OCI-LY3 (cell line): ENCODE results near the gene POGZ.

Source experiments
- EZH2phosphoT487 ChIP-seq: fragments of 200-600 bp; shearing (Covaris generic); IDR thresholded peaks from 2 replicates; pipeline ENCODE4 v1.6.1; 2018; ENCODE audit warnings: antibody characterized with exemption, mixed run types, low read depth
- TF ChIP-seq, protein P1 (sequence below): fragments of 200-600, 300-600 bp; sonication (generic); IDR thresholded peaks from 2 replicates; pipeline ENCODE4 v1.5.1; 2014; ENCODE audit warnings: antibody characterized with exemption, low read length, low read depth

DNA sequence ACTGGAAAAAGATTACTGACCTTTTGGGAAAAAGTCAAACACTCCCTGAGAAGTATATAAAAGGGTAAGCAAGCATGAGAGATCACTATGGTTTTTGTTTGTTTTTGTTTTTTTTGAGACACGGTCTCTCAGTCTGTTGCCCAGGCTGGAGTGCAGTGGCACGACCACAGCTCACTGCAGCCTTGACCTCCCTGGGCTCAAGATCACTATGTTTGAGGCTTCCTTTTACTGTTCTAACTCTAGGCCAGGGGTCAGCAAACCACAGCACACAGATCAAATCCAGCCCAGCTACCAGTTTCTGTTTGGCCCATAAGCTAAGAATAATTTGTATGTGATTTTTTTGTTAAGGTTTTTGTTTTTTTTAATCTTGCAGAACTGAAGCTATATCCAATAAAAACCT, 34.2 kb downstream of the POGZ start:
- TF ChIP-seq, protein P1, sequence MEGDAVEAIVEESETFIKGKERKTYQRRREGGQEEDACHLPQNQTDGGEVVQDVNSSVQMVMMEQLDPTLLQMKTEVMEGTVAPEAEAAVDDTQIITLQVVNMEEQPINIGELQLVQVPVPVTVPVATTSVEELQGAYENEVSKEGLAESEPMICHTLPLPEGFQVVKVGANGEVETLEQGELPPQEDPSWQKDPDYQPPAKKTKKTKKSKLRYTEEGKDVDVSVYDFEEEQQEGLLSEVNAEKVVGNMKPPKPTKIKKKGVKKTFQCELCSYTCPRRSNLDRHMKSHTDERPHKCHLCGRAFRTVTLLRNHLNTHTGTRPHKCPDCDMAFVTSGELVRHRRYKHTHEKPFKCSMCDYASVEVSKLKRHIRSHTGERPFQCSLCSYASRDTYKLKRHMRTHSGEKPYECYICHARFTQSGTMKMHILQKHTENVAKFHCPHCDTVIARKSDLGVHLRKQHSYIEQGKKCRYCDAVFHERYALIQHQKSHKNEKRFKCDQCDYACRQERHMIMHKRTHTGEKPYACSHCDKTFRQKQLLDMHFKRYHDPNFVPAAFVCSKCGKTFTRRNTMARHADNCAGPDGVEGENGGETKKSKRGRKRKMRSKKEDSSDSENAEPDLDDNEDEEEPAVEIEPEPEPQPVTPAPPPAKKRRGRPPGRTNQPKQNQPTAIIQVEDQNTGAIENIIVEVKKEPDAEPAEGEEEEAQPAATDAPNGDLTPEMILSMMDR, result no peak
- TF ChIP-seq EZH2phosphoT487, result no peak
